OCI-LY7 (cell line): ENCODE measurements around the gene RAD51B. TPM values are rescaled to one million over a fixed set of nuclear protein-coding genes. Genes with fewer than 3 reads are reported as not detected.
"Not testable (repeated sequence)": the region's sequence is repeated elsewhere in the genome, so short reads cannot be mapped to it uniquely, and the experiment has no call there.

ENCODE experiments used
- BruUV-seq: library from RNA; stranded (reverse); fragments of 400-500 nt; replicated peaks from 2 replicates; lab custom pipeline; 2021; lab: Mats Ljungman, UMichigan
- CTCF ChIA-PET: fragments of 300-600 bp; sonication (Branson Sonifier 250); formaldehyde crosslinking; loops from one replicate; lab custom pipeline; 2022; ENCODE audit warnings: antibody characterized with exemption; ENCODE audit not compliant: unreplicated experiment; lab: Charles Lee
- POLR2A ChIA-PET: fragments of 300-600 bp; sonication (Branson Sonifier 250); formaldehyde crosslinking; loops from one replicate; lab custom pipeline; 2022; ENCODE audit warnings: antibody characterized with exemption; lab: Charles Lee
- DNase-seq: peaks from one replicate; pipeline ENCODE4 v3.0.0-alpha.2; 2015; ENCODE audit warnings: low spot score
- H2AFZ ChIP-seq: fragments of 200-600 bp; sonication (generic), shearing (Covaris generic); 2 replicates; pipeline ENCODE4 v1.6.1; 2014; ENCODE audit warnings: mild to moderate bottlenecking, antibody characterized with exemption, low read length, moderate library complexity
- H3K27ac ChIP-seq: fragments of 200-600 bp; sonication (generic); 2 replicates; pipeline ENCODE4 v1.5.1; 2014; ENCODE audit warnings: mixed run types, low read depth, mild to moderate bottlenecking, moderate library complexity, low read length, inconsistent platforms; ENCODE audit not compliant: poor library complexity, severe bottlenecking
- H3K36me3 ChIP-seq: fragments of 200-600 bp; sonication (generic); 2 replicates; pipeline ENCODE4 v1.6.1; 2014; ENCODE audit warnings: mild to moderate bottlenecking, antibody characterized with exemption, low read length, moderate library complexity, mixed read lengths; ENCODE audit not compliant: insufficient read depth
- H3K4me1 ChIP-seq: fragments of 200-600 bp; sonication (generic); 2 replicates; pipeline ENCODE4 v1.5.1; 2014; ENCODE audit warnings: mild to moderate bottlenecking, low read length; ENCODE audit not compliant: insufficient read depth, poor library complexity, severe bottlenecking
- H3K4me2 ChIP-seq: fragments of 200-600 bp; sonication (generic); 2 replicates; pipeline ENCODE4 v1.6.1; 2014; ENCODE audit warnings: mild to moderate bottlenecking, low read length
- H3K4me3 ChIP-seq: fragments of 200-600 bp; sonication (generic); 2 replicates; pipeline ENCODE4 v1.5.1; 2014; ENCODE audit warnings: mild to moderate bottlenecking, low read depth, low read length; ENCODE audit not compliant: poor library complexity, severe bottlenecking
- H3K79me2 ChIP-seq: fragments of 200-600 bp; sonication (generic); 2 replicates; pipeline ENCODE4 v1.6.1; 2016; ENCODE audit warnings: low read depth, mild to moderate bottlenecking, low read length, moderate library complexity, mixed read lengths; ENCODE audit not compliant: insufficient read depth
- H3K9me2 ChIP-seq: fragments of 200-600 bp; sonication (generic); 2 replicates; pipeline ENCODE4 v1.6.1; 2016; ENCODE audit warnings: mild to moderate bottlenecking, low read length, mixed read lengths; ENCODE audit not compliant: insufficient read depth
- H3K9me3 ChIP-seq: fragments of 200-600 bp; sonication (generic); 2 replicates; pipeline ENCODE4 v1.6.1; 2014; ENCODE audit warnings: mild to moderate bottlenecking, mixed run types, low read length, mixed read lengths
- H4K20me1 ChIP-seq: fragments of 200-600 bp; sonication (generic); 2 replicates; pipeline ENCODE4 v1.6.1; 2014; ENCODE audit warnings: mild to moderate bottlenecking, antibody characterized with exemption, low read length, moderate library complexity, mixed read lengths; ENCODE audit not compliant: insufficient read depth
- CTCF ChIP-seq: fragments of 200-600 bp; sonication (generic); conservative IDR thresholded peaks from 2 replicates; pipeline ENCODE4 v1.5.1; 2014; ENCODE audit warnings: mild to moderate bottlenecking, antibody characterized with exemption, low read length, moderate library complexity, mixed read lengths
- EZH2phosphoT487 ChIP-seq: fragments of 200-600 bp; sonication (generic); IDR thresholded peaks from 2 replicates; pipeline ENCODE4 v1.6.1; 2018; ENCODE audit warnings: low read depth, borderline replicate concordance, mild to moderate bottlenecking, mixed run types, antibody characterized with exemption, low read length, moderate library complexity, mixed read lengths
- intact Hi-C: fragments of 100-400 bp; cut with micrococcal nuclease; formaldehyde crosslinking; loops from one replicate; pipeline ENCODE4 v1.10.0; 2022; ENCODE audit not compliant: unreplicated experiment
- total RNA-seq, 2 experiments: library from RNA; depleted of rRNA in 1 of 2; stranded (reverse); fragments of >200 nt in 1 of 2; shearing (Covaris generic) in 1 of 2; gene quantifications; 2 replicates each; pipeline ENCODE4 v1.2.3, GENCODE V29; 2014 to 2022

The RAD51B gene
- total RNA-seq, 2 experiments from 2014 or later, result 41.4 to 89.9 TPM

GRCh38 chr14:68696266-68696665, 876.7 kb downstream of the RAD51B start:
- intact Hi-C loops, result no loop called here
- no peaks in the 10 kb centered on the region for H4K20me1 ChIP-seq
- no peak overlapping the region for H3K27ac ChIP-seq
- no peaks in the 10 kb centered on the region for H3K79me2 ChIP-seq
- TF ChIP-seq EZH2phosphoT487 (no peak), CTCF (no peak)
- BruUV-seq, result no TSS peak
- peaks cover 15% of the 10 kb centered on the region for H3K4me1 ChIP-seq
- no peak overlapping the region for H2AFZ ChIP-seq
- H3K9me3 ChIP-seq, result no peaks in the 10 kb centered on the region
- no peaks in the 10 kb centered on the region for H3K9me2 ChIP-seq
- no peak overlapping the region for H3K4me3 ChIP-seq
- no peaks in the 10 kb centered on the region for H3K36me3 ChIP-seq
- ChIA-PET CTCF (no interaction called here), POLR2A (interaction anchor here (1.3 kb wide), 1 partner anchor 11 kb away, joined by 7 read pairs; no protein-coding TSS in a partner anchor)
- no peak for DNase-seq
- H3K4me2 ChIP-seq, result no peak overlapping the region

GRCh38 chr14:68696721-68697495, 877.3 kb downstream of the RAD51B start:
- BruUV-seq, result no TSS peak
- no peaks in the 10 kb centered on the region for H3K79me2 ChIP-seq
- intact Hi-C loops, result no loop called here
- H3K4me2 ChIP-seq, result no peak overlapping the region
- H3K9me2 ChIP-seq, result no peaks in the 10 kb centered on the region
- no peak overlapping the region for H2AFZ ChIP-seq
- no peaks in the 10 kb centered on the region for H3K9me3 ChIP-seq
- no peaks in the 10 kb centered on the region for H4K20me1 ChIP-seq
- no peaks in the 10 kb centered on the region for H3K36me3 ChIP-seq
- ChIA-PET POLR2A (interaction anchor here (1.3 kb wide), 1 partner anchor 11 kb away, joined by 7 read pairs; no protein-coding TSS in a partner anchor), CTCF (no interaction called here)
- H3K27ac ChIP-seq, result no peak overlapping the region
- peaks cover 16% of the 10 kb centered on the region for H3K4me1 ChIP-seq
- no peak for DNase-seq
- H3K4me3 ChIP-seq, result no peak overlapping the region
- no peak for TF ChIP-seq EZH2phosphoT487
- no peak for TF ChIP-seq CTCF

- H3K9me3 ChIP-seq, intact Hi-C loops, H4K20me1 ChIP-seq, DNase-seq, H3K27ac ChIP-seq, H3K36me3 ChIP-seq, H3K4me3 ChIP-seq, POLR2A ChIA-PET, H3K9me2 ChIP-seq, H3K79me2 ChIP-seq, BruUV-seq, H3K4me2 ChIP-seq, CTCF ChIA-PET, H2AFZ ChIP-seq: not testable (repeated sequence)
- H3K4me1 ChIP-seq, result peaks cover 18% of the 10 kb centered on the region
Measured at GRCh38 chr14:68698773-68699172, 879.2 kb downstream of the RAD51B start.
